Vagina (tissue), 2 donors: Measurements from ENCODE around the gene SUGCT. TPM values are rescaled to one million over a fixed set of nuclear protein-coding genes. Genes with fewer than 3 reads are reported as not detected.

Experiments used
- DNase-seq, 2 donors: peaks; one replicate each; pipeline ENCODE4 v3.0.0-alpha.2; 2017; ENCODE audit errors: extremely low spot score in 2 of 2
- H3K27ac ChIP-seq: fragments of 200-600 bp; sonication (generic); one replicate; pipeline ENCODE4 v1.5.1; 2019
- H3K27me3 ChIP-seq: fragments of 200-600 bp; sonication (generic); one replicate; pipeline ENCODE4 v1.5.1; 2019
- H3K36me3 ChIP-seq, 2 donors: fragments of 200-600 bp; sonication (generic); one replicate each; pipeline ENCODE4 v1.5.1; 2017 to 2019
- H3K4me1 ChIP-seq: fragments of 200-600 bp; sonication (generic); one replicate; pipeline ENCODE4 v1.5.1; 2019
- H3K4me3 ChIP-seq, 2 donors: fragments of 200-600 bp; sonication (generic); 1 replicate in 1 of 2; 2 replicates in 1 of 2; pipeline ENCODE4 v1.5.1; 2016 to 2019
- H3K9me3 ChIP-seq: fragments of 200-600 bp; sonication (generic); one replicate; pipeline ENCODE4 v1.5.1; 2019
- CTCF ChIP-seq, 3 experiments: fragments of 450-650 bp in 2 of 3; fragments of 200-600 bp in 1 of 3; sonication (generic) in 1 of 3; IDR thresholded peaks; one replicate each; pipeline ENCODE4 v1.5.1; 2017 to 2019; ENCODE audit warnings: antibody characterized with exemption in 3 of 3, mild to moderate bottlenecking in 2 of 3, moderate library complexity in 2 of 3
- POLR2A ChIP-seq, 2 donors: fragments of 450-650 bp; IDR thresholded peaks; one replicate each; pipeline ENCODE4 v1.6.1; 2017; ENCODE audit warnings: antibody characterized with exemption in 2 of 2, mild to moderate bottlenecking in 2 of 2, moderate library complexity in 2 of 2
- POLR2AphosphoS5 ChIP-seq, 2 donors: sonication (generic); formaldehyde crosslinking; IDR thresholded peaks; one replicate each; pipeline ENCODE4 v1.9.0; 2017; ENCODE audit warnings: antibody characterized with exemption in 2 of 2, mild to moderate bottlenecking in 2 of 2, low read depth in 1 of 2; ENCODE audit not compliant: insufficient read depth in 1 of 2
- intact Hi-C: fragments of 100-400 bp; cut with DNase I; formaldehyde crosslinking; loops from one replicate; pipeline ENCODE4 v1.15.1; 2023
- total RNA-seq: library from RNA; depleted of rRNA; stranded (reverse); fragments of >200 nt; gene quantifications from one replicate; pipeline ENCODE4 v1.2.3, GENCODE V29; 2016

Gene SUGCT
- total RNA-seq, 1 donor from 2014 or later = 2.2 TPM

- Histone ChIP-seq H3K9me3 (no peaks in the 10 kb centered on the region), H3K27me3 (no peaks in the 10 kb centered on the region), H3K27ac (no peak overlapping the region), H3K4me3 (no peak overlapping the region), H3K4me1 (no peaks in the 10 kb centered on the region), H3K36me3 (no peaks in the 10 kb centered on the region)
- intact Hi-C loops = no loop called here
- TF ChIP-seq POLR2A (IDR thresholded peaks at IDR 0.05) (no peak), POLR2AphosphoS5 (IDR thresholded peaks at IDR 0.05; ENCODE audit: insufficient read depth in 1 of 2, low read depth in 1 of 2) (no peak), CTCF (IDR thresholded peaks at IDR 0.05) (no peak)
- DNase-seq = no peak
These were observed 97.0 kb downstream of the SUGCT start for GRCh38 chr7:40231796-40232195.

- no peak for DNase-seq
- TF ChIP-seq CTCF (IDR thresholded peaks at IDR 0.05) (peak in 2 of 3 experiments; percentile 23 to 37), POLR2AphosphoS5 (IDR thresholded peaks at IDR 0.05; ENCODE audit: insufficient read depth in 1 of 2, low read depth in 1 of 2) (no peak), POLR2A (IDR thresholded peaks at IDR 0.05) (no peak)
- intact Hi-C loops = no loop called here
These were observed 97.6 kb downstream of the SUGCT start for GRCh38 chr7:40232242-40232893.

GRCh38 chr7:40234046-40234445 lies 99.2 kb downstream of the SUGCT start:
- Histone ChIP-seq H3K36me3 (no peaks in the 10 kb centered on the region), H3K27me3 (no peaks in the 10 kb centered on the region), H3K4me1 (no peaks in the 10 kb centered on the region), H3K4me3 (no peak overlapping the region), H3K27ac (no peak overlapping the region), H3K9me3 (no peaks in the 10 kb centered on the region)
- intact Hi-C loops = no loop called here
- DNase-seq = no peak
- no peak for TF ChIP-seq POLR2AphosphoS5 (IDR thresholded peaks at IDR 0.05; ENCODE audit: insufficient read depth in 1 of 2, low read depth in 1 of 2)
- no peak for TF ChIP-seq POLR2A (IDR thresholded peaks at IDR 0.05)
- no peak for TF ChIP-seq CTCF (IDR thresholded peaks at IDR 0.05)

More at GRCh38 chr7:40232242-40232893, 97.6 kb downstream of the SUGCT start:
- H3K27ac ChIP-seq = no peak overlapping the region
- H3K36me3 ChIP-seq = no peaks in the 10 kb centered on the region
- no peaks in the 10 kb centered on the region for H3K9me3 ChIP-seq
- no peaks in the 10 kb centered on the region for H3K4me1 ChIP-seq
- no peaks in the 10 kb centered on the region for H3K27me3 ChIP-seq
- H3K4me3 ChIP-seq = no peak overlapping the region

GRCh38 chr7:40234666-40235065 lies 99.9 kb downstream of the SUGCT start:
- intact Hi-C loops = no loop called here
- Histone ChIP-seq H3K9me3 (no peaks in the 10 kb centered on the region), H3K4me1 (no peaks in the 10 kb centered on the region), H3K4me3 (no peak overlapping the region), H3K27ac (no peak overlapping the region), H3K27me3 (no peaks in the 10 kb centered on the region), H3K36me3 (no peaks in the 10 kb centered on the region)
- no peak for DNase-seq
- no peak for TF ChIP-seq POLR2A (IDR thresholded peaks at IDR 0.05)
- TF ChIP-seq CTCF (IDR thresholded peaks at IDR 0.05) = no peak
- no peak for TF ChIP-seq POLR2AphosphoS5 (IDR thresholded peaks at IDR 0.05; ENCODE audit: insufficient read depth in 1 of 2, low read depth in 1 of 2)

- TF ChIP-seq POLR2AphosphoS5 (IDR thresholded peaks at IDR 0.05; ENCODE audit: insufficient read depth in 1 of 2, low read depth in 1 of 2) (no peak), POLR2A (IDR thresholded peaks at IDR 0.05) (no peak), CTCF (IDR thresholded peaks at IDR 0.05) (no peak)
- no peak overlapping the region for H3K27ac ChIP-seq
- H3K36me3 ChIP-seq = no peaks in the 10 kb centered on the region
- H3K27me3 ChIP-seq = no peaks in the 10 kb centered on the region
- intact Hi-C loops = no loop called here
- no peak overlapping the region for H3K4me3 ChIP-seq
- no peak for DNase-seq
- H3K4me1 ChIP-seq = no peaks in the 10 kb centered on the region
- H3K9me3 ChIP-seq = no peaks in the 10 kb centered on the region
These were observed 102.9 kb downstream of the SUGCT start for GRCh38 chr7:40237731-40238130.
